Limb (tissue), 2 donors: ENCODE measurements around the gene AIFM3.
"Not testable (repeated sequence)": the region's sequence is repeated elsewhere in the genome, so short reads cannot be mapped to it uniquely, and the experiment has no call there.

Experiments used
- DNase-seq, 2 donors: peaks; one replicate each; pipeline ENCODE4 v3.0.0-alpha.2; 2016; ENCODE audit errors: extremely low spot score in 2 of 2

The AIFM3 gene

GRCh38 chr22:20940186-20940651, 26.8 kb upstream of the AIFM3 start:
- DNase-seq = no peak

- no peak for DNase-seq
These were observed 26.1 kb upstream of the AIFM3 start for GRCh38 chr22:20940904-20941385.

GRCh38 chr22:20942203-20942902, 24.7 kb upstream of the AIFM3 start:
- not testable (repeated sequence) for DNase-seq

DNA sequence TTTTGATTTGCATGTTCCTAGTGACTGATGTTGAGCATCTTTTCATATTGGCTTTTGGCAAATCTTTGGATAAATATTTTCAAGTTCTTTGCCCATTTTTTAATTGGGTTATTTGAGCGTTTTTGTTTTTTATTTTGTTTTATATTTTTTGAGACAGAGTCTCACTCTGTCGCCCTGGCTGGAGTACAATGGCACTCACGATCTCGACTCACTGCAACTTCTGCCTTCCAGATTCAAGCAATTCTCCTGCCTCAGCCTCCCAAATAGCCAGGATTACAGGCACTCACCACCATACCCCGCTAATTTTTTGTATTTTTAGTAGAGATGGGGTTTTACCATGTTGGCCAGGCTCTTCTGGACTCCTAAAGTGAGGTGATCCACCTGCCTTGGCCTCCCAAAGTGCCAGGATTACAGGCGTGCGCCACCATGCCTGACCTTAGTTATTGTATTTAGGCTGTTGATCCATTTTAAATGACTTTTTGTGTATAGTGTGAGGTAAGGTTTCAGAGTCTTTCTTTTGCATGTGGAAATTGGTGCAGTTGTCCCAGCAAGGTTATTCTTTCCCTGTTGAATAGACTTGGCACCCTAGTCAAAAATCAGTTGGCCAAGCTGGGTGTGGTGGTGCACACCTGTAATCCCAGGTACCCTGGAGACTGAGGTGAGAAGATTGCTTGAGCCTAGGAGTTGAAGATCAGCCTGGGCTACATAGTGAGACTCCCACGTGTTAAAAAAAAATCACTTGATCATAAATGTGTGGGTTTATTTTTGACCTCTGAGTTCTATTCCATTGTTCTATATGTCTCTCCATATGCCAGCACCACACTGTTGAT, 23.7 kb upstream of the AIFM3 start:
- DNase-seq = no peak

DNA sequence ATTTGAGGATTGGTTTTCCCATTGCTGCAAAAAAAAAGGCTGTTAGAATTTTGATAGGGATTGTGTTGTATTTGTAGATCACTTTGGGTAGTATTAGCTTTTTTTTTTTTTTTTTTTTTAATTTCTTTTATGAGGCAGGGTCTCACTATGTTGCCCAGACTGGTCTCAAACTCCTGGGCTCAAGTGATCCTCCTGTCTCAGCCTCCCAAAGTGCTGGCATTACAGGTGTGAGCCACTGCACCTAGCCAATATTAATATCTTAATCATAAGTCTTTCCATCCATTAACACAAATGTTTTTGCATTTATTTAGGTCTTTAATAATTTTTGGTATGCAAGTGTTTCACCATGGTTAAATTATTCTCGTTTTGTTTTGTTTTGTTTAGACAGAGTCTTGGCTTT, 23.0 kb upstream of the AIFM3 start:
- DNase-seq = no peak

GRCh38 chr22:20945578-20945934, 21.5 kb upstream of the AIFM3 start:
- DNase-seq = no peak

GRCh38 chr22:20946080-20946986, 20.7 kb upstream of the AIFM3 start:
- no peak for DNase-seq

DNA sequence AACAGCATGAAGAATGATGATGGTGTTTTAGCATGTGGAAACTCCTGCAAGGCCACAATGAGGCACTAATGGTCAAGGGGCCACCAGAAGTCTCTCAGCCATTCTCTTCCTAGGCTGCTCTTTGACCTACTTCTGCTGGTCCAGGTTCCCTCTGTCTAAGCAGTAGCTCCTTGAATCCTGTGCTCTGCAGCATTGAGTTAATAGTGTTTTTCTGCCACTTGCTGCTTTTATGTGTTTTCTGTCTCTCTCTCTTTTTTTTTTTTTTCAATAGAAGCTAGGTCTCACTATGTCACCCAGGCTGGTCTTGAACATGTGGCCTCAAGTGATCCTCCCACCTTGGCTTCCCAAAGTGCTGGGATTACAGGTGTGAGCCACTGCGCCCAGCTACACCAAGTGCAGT, 20.1 kb upstream of the AIFM3 start:
- DNase-seq = no peak

DNA sequence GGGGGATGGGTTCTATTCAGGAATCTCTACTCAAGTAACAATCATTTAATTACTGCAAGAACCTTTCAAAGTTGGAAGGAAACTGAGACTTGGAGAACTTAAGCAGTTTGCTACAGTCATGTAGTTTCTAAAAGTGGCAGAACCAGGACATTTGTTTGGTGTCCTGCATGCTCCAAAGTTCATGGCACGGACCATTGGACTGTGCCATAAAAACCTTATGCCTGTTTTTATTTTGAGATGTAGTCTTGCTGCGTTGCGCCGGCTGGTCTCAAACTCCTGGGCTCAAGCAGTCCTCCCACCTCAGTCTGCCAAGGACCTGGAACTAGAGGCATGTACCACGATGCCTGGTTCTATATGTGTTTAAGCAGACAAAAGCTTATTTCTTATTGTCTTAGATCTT, 18.6 kb upstream of the AIFM3 start:
- DNase-seq = no peak

DNA sequence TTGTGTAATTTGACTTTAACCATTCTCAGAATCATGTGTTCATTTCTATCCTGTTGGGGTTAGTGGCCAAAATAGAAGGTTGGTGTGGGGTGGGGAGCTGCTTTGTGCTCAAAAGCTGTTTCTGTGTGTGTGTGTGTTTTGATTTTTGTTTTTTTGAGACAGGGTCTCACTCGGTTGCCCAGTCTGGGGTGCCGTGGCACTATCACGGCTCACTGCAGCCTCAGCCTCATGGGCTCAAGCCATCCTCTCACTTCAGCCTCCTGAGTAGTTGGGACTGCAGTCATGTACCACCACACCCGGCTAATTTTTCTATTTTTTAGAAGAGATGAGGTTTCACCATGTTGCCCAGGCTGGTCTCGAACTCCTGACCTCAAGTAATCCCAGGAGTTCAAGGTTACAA, 18.1 kb upstream of the AIFM3 start:
- no peak for DNase-seq

GRCh38 chr22:20949698-20950183, 17.3 kb upstream of the AIFM3 start:
- no peak for DNase-seq

DNA sequence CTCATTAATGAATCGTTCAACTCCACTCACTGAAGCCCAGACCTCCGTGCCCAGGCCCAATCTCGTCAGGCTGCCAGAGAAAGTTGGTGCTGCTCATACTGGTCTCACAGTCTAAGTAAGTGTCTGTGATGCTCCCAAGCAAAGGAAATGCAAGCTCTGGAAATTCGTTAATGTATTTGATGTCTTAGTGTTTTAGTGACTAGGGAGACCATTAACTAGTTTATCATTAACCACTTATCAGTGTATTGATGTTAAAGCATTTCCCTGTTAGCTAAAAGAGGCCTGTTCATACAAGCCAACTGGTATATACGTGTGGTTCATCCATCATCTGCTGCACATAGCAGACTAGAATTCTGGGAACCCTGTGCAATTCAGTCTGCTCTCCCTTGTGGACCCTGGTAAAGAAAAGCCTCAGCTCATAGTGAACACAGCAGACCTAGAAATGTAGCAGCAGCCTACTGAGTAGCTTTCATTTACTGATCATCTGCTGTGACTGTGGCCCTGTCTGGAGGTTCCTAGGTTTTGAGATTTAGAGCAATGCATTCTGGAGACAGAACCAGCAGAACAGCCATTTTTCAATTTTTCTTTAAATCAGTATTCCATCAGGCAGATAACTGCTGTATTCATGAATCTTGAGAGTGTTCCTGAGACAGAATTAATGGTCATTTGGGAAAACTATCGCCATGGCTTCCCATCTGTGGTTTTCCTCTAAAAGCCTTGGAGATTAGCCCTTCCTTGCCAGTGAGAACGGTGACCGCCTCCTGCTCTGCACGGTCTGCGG, 15.7 kb upstream of the AIFM3 start:
- DNase-seq = no peak

DNA sequence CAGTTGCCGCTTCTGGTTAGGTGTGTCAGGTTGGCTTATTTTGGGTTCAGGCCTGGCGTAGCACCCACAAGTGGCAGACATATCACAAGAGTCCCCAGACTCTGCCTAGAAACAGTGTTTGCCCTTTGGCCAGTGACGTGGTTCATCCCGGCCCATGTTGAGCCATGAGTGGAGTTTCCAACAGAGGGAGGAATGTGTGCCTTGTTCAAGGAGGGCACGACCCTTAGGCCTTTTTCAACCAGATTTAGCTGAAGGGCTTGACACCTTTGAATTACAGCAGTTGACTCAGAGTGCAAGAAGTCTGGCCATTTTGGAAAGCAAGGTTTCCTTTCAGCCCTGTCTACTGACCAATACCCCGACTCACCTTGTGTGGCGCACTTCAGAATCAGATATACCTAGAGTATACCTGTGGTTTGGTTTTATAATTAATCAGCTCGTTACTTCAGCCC, 15.1 kb upstream of the AIFM3 start:
- DNase-seq = no peak

DNA sequence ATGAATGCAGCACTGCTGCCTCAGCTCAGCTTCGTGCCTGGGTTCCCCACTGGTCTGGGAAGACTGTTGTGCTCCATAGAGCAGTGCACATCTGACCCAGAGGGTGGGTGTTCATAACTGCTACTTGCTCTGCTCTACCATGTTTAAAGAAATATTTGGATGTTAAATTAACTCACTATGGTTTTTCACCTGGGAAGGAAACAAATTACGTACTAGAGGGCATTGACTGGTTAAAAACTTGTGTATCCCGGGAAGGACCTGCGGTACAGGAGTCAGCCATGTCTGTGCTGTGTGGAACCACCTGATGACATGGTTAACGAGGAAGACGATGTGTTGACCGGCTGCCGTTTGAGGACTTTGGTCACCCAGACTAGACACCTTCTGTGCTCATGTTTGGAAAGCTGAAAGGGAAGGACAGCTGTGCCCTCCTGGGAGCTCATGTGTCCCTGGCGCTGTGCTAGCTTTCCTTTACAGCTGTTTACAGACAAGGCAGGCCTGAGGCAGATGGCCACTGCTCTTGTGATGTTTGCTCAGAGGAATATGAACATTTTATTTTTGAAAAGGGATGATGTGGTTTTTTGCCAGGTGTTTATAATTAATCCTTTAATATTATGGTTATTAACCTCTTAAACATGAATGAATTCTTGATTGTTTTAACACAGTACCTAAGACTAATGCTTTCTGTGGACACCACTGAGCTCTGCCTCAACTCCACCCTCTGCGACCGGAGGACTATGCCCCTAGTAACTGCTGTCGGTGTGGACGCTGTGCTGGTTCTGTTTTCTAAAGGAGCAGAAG, 14.3 kb upstream of the AIFM3 start:
- no peak for DNase-seq

- no peak for DNase-seq
These were observed 13.8 kb upstream of the AIFM3 start for GRCh38 chr22:20953342-20953608.

DNA sequence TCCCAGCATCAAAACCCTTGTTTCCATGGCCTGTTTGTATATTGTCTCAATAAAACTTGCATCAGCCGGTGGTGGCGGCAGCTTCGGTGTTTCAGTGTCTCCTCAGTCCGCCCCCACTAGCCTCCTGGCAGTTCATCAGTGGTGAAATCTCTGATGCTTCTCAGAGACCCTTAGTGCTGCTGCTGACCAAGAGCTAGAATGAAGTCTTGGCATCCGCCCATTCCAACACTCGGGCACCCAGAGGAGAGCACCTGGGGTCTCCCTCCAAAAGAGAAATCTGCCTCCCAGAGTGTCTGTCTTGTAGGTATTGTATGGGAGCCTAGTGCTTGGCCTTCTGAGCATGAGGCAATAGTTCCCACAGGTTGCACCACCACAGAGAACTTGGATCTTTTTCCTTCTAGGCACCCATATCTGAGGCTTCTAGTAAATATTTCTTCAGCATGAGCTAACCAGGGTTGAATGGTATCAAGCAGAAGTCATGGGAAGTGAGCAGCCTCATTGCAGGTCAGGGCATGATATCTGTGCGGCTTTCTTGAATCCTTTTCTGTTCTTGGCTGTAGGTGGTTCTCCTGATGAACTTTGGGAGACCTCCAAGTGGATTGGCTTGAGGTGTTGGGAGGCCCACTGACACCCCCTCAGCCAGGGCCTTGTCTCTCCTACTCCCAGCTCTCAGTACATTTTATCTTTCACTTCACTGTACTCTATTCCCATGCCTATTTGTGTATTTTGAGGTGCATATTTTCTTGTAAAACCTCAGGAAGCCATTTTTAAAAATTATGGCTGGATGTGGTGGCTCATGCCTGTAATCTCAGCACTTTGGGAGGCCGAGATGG, 13.2 kb upstream of the AIFM3 start:
- DNase-seq = no peak

GRCh38 chr22:20955548-20955947, 11.5 kb upstream of the AIFM3 start:
- no peak for DNase-seq

- no peak for DNase-seq
These were observed 10.6 kb upstream of the AIFM3 start for GRCh38 chr22:20956258-20957101.
